HuH-7.5 (cell line): Measurements from ENCODE around the gene OR10P1.

Experiments used
- DNase-seq: peaks from one replicate; pipeline ENCODE4 v3.0.0; 2011; ENCODE audit warnings: low spot score

Gene OR10P1

GRCh38 chr12:55652352-55652751 is 15.7 kb downstream of the OR10P1 start:
- DNase-seq, result no peak

- DNase-seq, result no peak
These were observed 16.3 kb downstream of the OR10P1 start for GRCh38 chr12:55653031-55653430.

- no peak for DNase-seq
These were observed 18.0 kb downstream of the OR10P1 start for GRCh38 chr12:55654511-55655214.

- no peak for DNase-seq
These were observed 20.5 kb downstream of the OR10P1 start for GRCh38 chr12:55657212-55657611.

GRCh38 chr12:55658212-55658611 is 21.5 kb downstream of the OR10P1 start:
- no peak for DNase-seq

- no peak for DNase-seq
These were observed 22.1 kb downstream of the OR10P1 start for GRCh38 chr12:55658635-55659391.

- DNase-seq, result no peak
These were observed 23.0 kb downstream of the OR10P1 start for GRCh38 chr12:55659486-55660385.

GRCh38 chr12:55663391-55663790 is 26.7 kb downstream of the OR10P1 start:
- no peak for DNase-seq

- DNase-seq, result no peak
These were observed 28.1 kb downstream of the OR10P1 start for GRCh38 chr12:55664826-55665225.

GRCh38 chr12:55666508-55666907 is 29.8 kb downstream of the OR10P1 start:
- DNase-seq, result no peak

GRCh38 chr12:55670276-55670675 is 33.6 kb downstream of the OR10P1 start:
- DNase-seq, result no peak

- no peak for DNase-seq
These were observed 35.1 kb downstream of the OR10P1 start for GRCh38 chr12:55671746-55672145.

GRCh38 chr12:55673638-55674037 is 36.9 kb downstream of the OR10P1 start:
- DNase-seq, result no peak

GRCh38 chr12:55675666-55676065 is 39.0 kb downstream of the OR10P1 start:
- no peak for DNase-seq

- no peak for DNase-seq
These were observed 40.0 kb downstream of the OR10P1 start for GRCh38 chr12:55676707-55677106.

GRCh38 chr12:55679691-55680090 is 43.0 kb downstream of the OR10P1 start:
- no peak for DNase-seq

- DNase-seq, result peak; percentile 81
These were observed 44.7 kb downstream of the OR10P1 start for GRCh38 chr12:55681142-55682077.

GRCh38 chr12:55682087-55682796 is 45.5 kb downstream of the OR10P1 start:
- DNase-seq, result no peak

- no peak for DNase-seq
These were observed 47.0 kb downstream of the OR10P1 start for GRCh38 chr12:55683676-55684075.

- no peak for DNase-seq
These were observed 48.2 kb downstream of the OR10P1 start for GRCh38 chr12:55684761-55685370.
